A673 (cell line): ENCODE data around the gene FUBP3. TPM values are rescaled to one million over a fixed set of nuclear protein-coding genes. Genes with fewer than 3 reads are reported as not detected.

Experiments
- BruUV-seq: library from RNA; stranded (reverse); fragments of 400-500 nt; replicated peaks from 2 replicates; lab custom pipeline; 2021; lab: Mats Ljungman, UMichigan
- CTCF ChIA-PET: fragments of 300-600 bp; sonication (Branson Sonifier 250); formaldehyde crosslinking; loops from one replicate; lab custom pipeline; 2022; ENCODE audit warnings: antibody characterized with exemption; lab: Charles Lee
- POLR2A ChIA-PET: fragments of 300-600 bp; sonication (Branson Sonifier 250); formaldehyde crosslinking; loops from one replicate; lab custom pipeline; 2022; ENCODE audit warnings: antibody characterized with exemption; ENCODE audit not compliant: low non-redundant PET; lab: Charles Lee
- DNase-seq: peaks from one replicate; pipeline ENCODE4 v3.0.0-alpha.2; 2015; ENCODE audit warnings: low spot score
- H3K27ac ChIP-seq: fragments of 200-600 bp; sonication (generic); 2 replicates; pipeline ENCODE4 v1.5.1; 2016; ENCODE audit warnings: mixed run types, low read depth, mild to moderate bottlenecking, mixed read lengths, antibody characterized with exemption, low read length; ENCODE audit not compliant: poor library complexity, severe bottlenecking
- H3K27me3 ChIP-seq: fragments of 200-600 bp; sonication (generic); replicated peaks from 2 replicates; pipeline ENCODE4 v1.6.1; 2017; ENCODE audit warnings: mixed run types, low read depth, mild to moderate bottlenecking, mixed read lengths, antibody characterized with exemption, low read length; ENCODE audit not compliant: insufficient read depth, poor library complexity
- H3K36me3 ChIP-seq: fragments of 200-600 bp; sonication (generic); 2 replicates; pipeline ENCODE4 v1.6.1; 2016; ENCODE audit warnings: mixed run types, mild to moderate bottlenecking, mixed read lengths, antibody characterized with exemption, low read length; ENCODE audit not compliant: insufficient read depth, poor library complexity, severe bottlenecking
- H3K4me1 ChIP-seq: fragments of 200-600 bp; sonication (generic); 2 replicates; pipeline ENCODE4 v1.6.1; 2017; ENCODE audit warnings: mixed run types, mild to moderate bottlenecking, mixed read lengths, antibody characterized with exemption, low read length; ENCODE audit not compliant: insufficient read depth, poor library complexity, severe bottlenecking
- H3K4me3 ChIP-seq: fragments of 200-600 bp; sonication (generic); 2 replicates; pipeline ENCODE4 v1.5.1; 2016; ENCODE audit warnings: low read depth, mixed run types, mild to moderate bottlenecking, mixed read lengths, low read length; ENCODE audit not compliant: poor library complexity, severe bottlenecking
- H3K9me3 ChIP-seq: fragments of 200-600 bp; sonication (generic); 2 replicates; pipeline ENCODE4 v1.6.1; 2016; ENCODE audit warnings: mixed run types, low read depth, mild to moderate bottlenecking, mixed read lengths, antibody characterized with exemption, low read length; ENCODE audit not compliant: poor library complexity, severe bottlenecking
- EZH2 ChIP-seq: fragments of 200-600 bp; sonication (generic); IDR thresholded peaks from 2 replicates; pipeline ENCODE4 v1.6.1; 2017; ENCODE audit warnings: borderline replicate concordance, low read depth, mild to moderate bottlenecking, mixed read lengths, antibody characterized with exemption, low read length; ENCODE audit not compliant: poor library complexity, severe bottlenecking
- intact Hi-C: fragments of 100-400 bp; cut with micrococcal nuclease; formaldehyde crosslinking; loops from one replicate; pipeline ENCODE4 v1.10.0; 2022; ENCODE audit not compliant: unreplicated experiment
- total RNA-seq: library from RNA; stranded (reverse); gene quantifications from 2 replicates; pipeline ENCODE4 v1.2.3, GENCODE V29; 2021
- TF ChIP-seq, protein P1 (sequence below): fragments of 300-800, 200-600 bp; sonication (generic); conservative IDR thresholded peaks from 2 replicates; pipeline ENCODE4 v1.5.1; 2017; ENCODE audit warnings: low read depth, mild to moderate bottlenecking, antibody characterized with exemption, low read length, moderate library complexity, mixed read lengths

The FUBP3 gene
- total RNA-seq, 1 experiment from 2014 or later: 80.4 TPM

DNA sequence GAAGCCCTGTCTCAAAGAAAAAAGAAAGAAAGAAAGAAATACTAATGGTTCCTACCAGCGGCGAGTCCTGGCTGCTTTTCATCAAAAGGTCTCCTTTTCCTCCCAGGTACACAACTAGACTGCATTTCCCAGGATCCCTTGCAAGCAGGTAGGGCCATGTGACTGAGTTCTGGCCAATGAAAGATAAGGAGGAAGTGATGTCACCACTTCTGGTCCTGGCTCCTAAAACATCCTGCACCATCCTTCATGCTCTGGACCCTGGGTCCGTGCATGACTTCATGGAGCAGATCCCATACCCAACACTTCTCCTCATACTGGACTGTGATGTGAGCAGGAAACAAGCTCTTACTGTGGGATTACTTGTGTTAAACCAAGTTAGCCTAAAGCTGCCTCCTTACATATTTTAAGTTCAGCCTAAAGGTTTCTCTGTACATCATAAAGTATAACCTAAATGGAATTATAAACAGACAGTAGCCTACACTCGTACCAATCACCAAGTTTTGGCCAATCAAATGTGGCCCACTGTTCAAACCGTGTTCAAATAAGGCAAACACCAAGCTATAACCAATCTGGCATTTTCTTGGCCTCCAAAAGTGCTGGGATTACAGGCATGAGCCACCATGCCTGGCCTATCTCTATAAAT, 30.2 kb upstream of the FUBP3 start:
- TF ChIP-seq, protein P1, sequence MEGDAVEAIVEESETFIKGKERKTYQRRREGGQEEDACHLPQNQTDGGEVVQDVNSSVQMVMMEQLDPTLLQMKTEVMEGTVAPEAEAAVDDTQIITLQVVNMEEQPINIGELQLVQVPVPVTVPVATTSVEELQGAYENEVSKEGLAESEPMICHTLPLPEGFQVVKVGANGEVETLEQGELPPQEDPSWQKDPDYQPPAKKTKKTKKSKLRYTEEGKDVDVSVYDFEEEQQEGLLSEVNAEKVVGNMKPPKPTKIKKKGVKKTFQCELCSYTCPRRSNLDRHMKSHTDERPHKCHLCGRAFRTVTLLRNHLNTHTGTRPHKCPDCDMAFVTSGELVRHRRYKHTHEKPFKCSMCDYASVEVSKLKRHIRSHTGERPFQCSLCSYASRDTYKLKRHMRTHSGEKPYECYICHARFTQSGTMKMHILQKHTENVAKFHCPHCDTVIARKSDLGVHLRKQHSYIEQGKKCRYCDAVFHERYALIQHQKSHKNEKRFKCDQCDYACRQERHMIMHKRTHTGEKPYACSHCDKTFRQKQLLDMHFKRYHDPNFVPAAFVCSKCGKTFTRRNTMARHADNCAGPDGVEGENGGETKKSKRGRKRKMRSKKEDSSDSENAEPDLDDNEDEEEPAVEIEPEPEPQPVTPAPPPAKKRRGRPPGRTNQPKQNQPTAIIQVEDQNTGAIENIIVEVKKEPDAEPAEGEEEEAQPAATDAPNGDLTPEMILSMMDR: no peak
- no peaks in the 10 kb centered on the region for H3K9me3 ChIP-seq
- ChIA-PET POLR2A (no interaction called here), CTCF (no interaction called here)
- intact Hi-C loops: no loop called here
- no TSS peak for BruUV-seq
- H3K36me3 ChIP-seq: no peaks in the 10 kb centered on the region
- H3K27me3 ChIP-seq: peaks cover 5% of the 10 kb centered on the region
- H3K27ac ChIP-seq: no peak overlapping the region
- peak; percentile 30 for DNase-seq
- H3K4me3 ChIP-seq: no peak overlapping the region
- no peaks in the 10 kb centered on the region for H3K4me1 ChIP-seq

DNA sequence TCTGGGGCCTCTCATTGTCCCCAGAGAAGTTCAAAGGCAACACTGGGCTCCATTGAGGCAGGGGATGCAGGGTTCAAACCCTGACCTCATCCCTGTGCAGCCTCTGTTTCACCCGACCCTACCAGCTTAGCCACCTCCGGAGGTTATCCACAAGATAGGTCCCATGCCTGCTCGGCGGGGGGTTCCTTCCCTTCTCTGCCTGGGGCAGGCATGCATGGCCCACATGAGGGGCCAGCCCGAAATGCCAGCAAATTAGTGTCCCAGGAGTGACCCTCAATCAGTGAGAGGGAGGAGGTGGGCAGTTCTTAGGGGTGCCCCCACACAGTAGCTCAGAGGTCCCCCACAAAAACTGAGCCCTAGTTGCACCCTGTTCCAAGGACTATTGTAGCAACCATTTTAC, 24.8 kb upstream of the FUBP3 start:
- no TSS peak for BruUV-seq
- intact Hi-C loops: no loop called here

DNA sequence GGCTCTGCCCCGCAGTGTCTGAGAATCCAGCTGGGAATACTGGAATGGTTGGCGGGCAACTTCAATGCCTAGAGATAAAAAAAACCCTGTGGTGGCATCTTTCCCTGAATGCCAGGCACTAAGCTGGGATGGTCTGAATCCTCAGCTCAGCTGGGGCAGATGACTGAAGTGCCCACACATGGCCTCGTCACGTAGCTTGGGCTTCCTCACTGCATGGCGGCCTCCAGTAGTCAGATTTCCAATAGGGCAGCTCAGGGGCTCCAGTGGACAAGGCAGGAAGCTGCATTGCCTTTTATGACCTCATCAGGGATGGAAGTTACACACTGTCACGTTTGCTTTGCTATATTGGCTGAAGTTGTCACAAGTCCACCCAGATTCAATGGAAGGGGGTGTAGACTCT, 24.3 kb upstream of the FUBP3 start:
- H3K4me3 ChIP-seq: no peak overlapping the region
- H3K9me3 ChIP-seq: no peaks in the 10 kb centered on the region
- CTCF ChIA-PET: no interaction called here
- peaks cover 25% of the 10 kb centered on the region for H3K27me3 ChIP-seq
- POLR2A ChIA-PET: no interaction called here
- TF ChIP-seq EZH2: no peak
- TF ChIP-seq, protein P1: no peak
- H3K4me1 ChIP-seq: no peaks in the 10 kb centered on the region
- BruUV-seq: no TSS peak
- intact Hi-C loops: no loop called here
- no peaks in the 10 kb centered on the region for H3K36me3 ChIP-seq
- no peak overlapping the region for H3K27ac ChIP-seq
- no peak for DNase-seq

More for the DNA sequence above, 24.8 kb upstream of the FUBP3 start:
- H3K36me3 ChIP-seq: no peaks in the 10 kb centered on the region
- no peak for TF ChIP-seq EZH2
- TF ChIP-seq, protein P1: no peak
- DNase-seq: no peak
- H3K4me3 ChIP-seq: no peak overlapping the region
- H3K4me1 ChIP-seq: no peaks in the 10 kb centered on the region
- ChIA-PET POLR2A (no interaction called here), CTCF (no interaction called here)
- H3K9me3 ChIP-seq: no peaks in the 10 kb centered on the region
- no peak overlapping the region for H3K27ac ChIP-seq
- peaks cover 25% of the 10 kb centered on the region for H3K27me3 ChIP-seq
